Measurements from ENCODE around the gene CCDC34.
A peak's percentile ranks its signal among the peaks of the same experiment; 100 is the strongest.

CCDC34 gene

DNA sequence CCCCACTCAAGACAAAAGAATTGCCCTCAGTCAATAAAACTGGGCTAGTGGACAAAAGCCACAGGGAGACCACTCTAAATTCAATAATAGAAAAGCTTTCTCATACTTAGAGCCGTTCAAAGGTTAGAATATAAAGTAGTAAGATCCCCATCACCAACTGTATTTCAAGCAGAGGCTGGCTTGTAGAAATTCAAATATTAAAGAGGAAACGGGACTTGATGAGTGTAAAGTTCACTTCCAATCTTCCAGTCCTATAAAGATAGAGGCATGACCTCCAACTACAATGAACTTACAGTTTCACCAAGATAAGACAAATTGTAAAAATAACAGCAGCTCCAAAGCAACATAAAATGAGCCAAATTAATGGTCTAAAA is 70.4 kb downstream of the CCDC34 start:
- DNase-seq (no peak), ATAC-seq (ENCODE audit: insufficient read depth, low read depth) (no peak)
- H2AFZ ChIP-seq (ENCODE audit: low read depth, low read length) = no peak overlapping the region
- no peaks in the 10 kb centered on the region for H4K20me1 ChIP-seq (ENCODE audit: insufficient read depth, low read length)
- no peak overlapping the region for H3K4me3 ChIP-seq (ENCODE audit: low read depth in 1 of 2, low read length in 2 of 2)
- no peak overlapping the region for H3K4me2 ChIP-seq (ENCODE audit: insufficient read depth, low read length)
- no peak overlapping the region for H3K27ac ChIP-seq (ENCODE audit: low read length)
- H3K79me2 ChIP-seq (ENCODE audit: insufficient read depth, low read length) = no peaks in the 10 kb centered on the region
- TF ChIP-seq, protein P1, sequence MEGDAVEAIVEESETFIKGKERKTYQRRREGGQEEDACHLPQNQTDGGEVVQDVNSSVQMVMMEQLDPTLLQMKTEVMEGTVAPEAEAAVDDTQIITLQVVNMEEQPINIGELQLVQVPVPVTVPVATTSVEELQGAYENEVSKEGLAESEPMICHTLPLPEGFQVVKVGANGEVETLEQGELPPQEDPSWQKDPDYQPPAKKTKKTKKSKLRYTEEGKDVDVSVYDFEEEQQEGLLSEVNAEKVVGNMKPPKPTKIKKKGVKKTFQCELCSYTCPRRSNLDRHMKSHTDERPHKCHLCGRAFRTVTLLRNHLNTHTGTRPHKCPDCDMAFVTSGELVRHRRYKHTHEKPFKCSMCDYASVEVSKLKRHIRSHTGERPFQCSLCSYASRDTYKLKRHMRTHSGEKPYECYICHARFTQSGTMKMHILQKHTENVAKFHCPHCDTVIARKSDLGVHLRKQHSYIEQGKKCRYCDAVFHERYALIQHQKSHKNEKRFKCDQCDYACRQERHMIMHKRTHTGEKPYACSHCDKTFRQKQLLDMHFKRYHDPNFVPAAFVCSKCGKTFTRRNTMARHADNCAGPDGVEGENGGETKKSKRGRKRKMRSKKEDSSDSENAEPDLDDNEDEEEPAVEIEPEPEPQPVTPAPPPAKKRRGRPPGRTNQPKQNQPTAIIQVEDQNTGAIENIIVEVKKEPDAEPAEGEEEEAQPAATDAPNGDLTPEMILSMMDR (IDR thresholded peaks at IDR 0.05; ENCODE audit: borderline replicate concordance, extremely low read depth, low read length, poor library complexity, severe bottlenecking) = no peak
- H3K4me1 ChIP-seq (ENCODE audit: insufficient read depth, low read length) = no peaks in the 10 kb centered on the region
- peaks cover 13% of the 10 kb centered on the region for H3K9me3 ChIP-seq (ENCODE audit: insufficient read depth, low read length, severe bottlenecking)
- H3K9ac ChIP-seq (ENCODE audit: low read depth, low read length) = no peak overlapping the region
- no peaks in the 10 kb centered on the region for H3K36me3 ChIP-seq (ENCODE audit: insufficient read depth, low read length)
- H3K27me3 ChIP-seq (ENCODE audit: insufficient read depth, low read length, poor library complexity) = no peaks in the 10 kb centered on the region

DNA sequence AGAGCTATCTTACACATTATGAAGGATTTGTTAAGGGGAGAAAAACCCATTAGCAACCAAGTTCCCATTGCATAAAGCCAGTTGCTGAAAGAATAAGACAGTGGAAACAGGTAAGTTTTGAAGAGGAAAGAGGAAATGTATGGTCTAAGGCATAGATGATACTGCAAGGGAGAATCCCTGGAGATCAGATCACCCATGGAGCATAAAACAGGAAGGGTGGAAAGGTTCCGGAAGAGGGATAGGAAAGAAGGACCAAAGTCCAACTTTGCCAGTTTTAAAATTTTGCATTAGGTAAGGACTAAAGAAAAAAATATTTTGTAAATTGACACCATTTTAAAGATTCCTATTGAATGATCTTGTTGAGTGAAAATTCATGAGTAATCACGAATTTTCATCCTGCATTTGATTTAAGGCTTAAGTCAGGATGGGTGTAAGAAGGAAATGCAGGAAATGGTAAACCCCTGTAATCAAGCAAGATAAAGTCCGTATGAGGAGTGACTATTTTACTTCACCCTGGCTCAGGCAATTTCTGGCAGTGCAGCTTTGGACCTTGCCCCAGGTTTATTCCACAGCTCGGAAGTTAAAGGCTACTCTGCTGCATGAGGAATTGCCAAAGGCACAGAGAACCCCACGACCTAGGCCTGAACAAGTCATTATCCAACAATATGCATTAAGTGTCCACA is 70.9 kb downstream of the CCDC34 start:
- Histone ChIP-seq H3K4me1 (ENCODE audit: insufficient read depth, low read length) (no peaks in the 10 kb centered on the region), H3K36me3 (ENCODE audit: insufficient read depth, low read length) (no peaks in the 10 kb centered on the region), H3K27me3 (ENCODE audit: insufficient read depth, low read length, poor library complexity) (no peaks in the 10 kb centered on the region), H2AFZ (ENCODE audit: low read depth, low read length) (no peak overlapping the region), H3K9me3 (ENCODE audit: insufficient read depth, low read length, severe bottlenecking) (peaks cover 13% of the 10 kb centered on the region), H3K9ac (ENCODE audit: low read depth, low read length) (no peak overlapping the region), H4K20me1 (ENCODE audit: insufficient read depth, low read length) (no peaks in the 10 kb centered on the region), H3K27ac (ENCODE audit: low read length) (no peak overlapping the region), H3K4me2 (ENCODE audit: insufficient read depth, low read length) (no peak overlapping the region), H3K4me3 (ENCODE audit: low read depth in 1 of 2, low read length in 2 of 2) (no peak overlapping the region), H3K79me2 (ENCODE audit: insufficient read depth, low read length) (no peaks in the 10 kb centered on the region)
- ATAC-seq (ENCODE audit: insufficient read depth, low read depth) = no peak
- TF ChIP-seq, protein P1 (IDR thresholded peaks at IDR 0.05; ENCODE audit: borderline replicate concordance, extremely low read depth, low read length, poor library complexity, severe bottlenecking) = no peak
- TF ChIP-seq EZH2 (IDR thresholded peaks at IDR 0.05; ENCODE audit: borderline replicate concordance, low read depth, low read length, severe bottlenecking) = no peak
- DNase-seq = no peak

DNA sequence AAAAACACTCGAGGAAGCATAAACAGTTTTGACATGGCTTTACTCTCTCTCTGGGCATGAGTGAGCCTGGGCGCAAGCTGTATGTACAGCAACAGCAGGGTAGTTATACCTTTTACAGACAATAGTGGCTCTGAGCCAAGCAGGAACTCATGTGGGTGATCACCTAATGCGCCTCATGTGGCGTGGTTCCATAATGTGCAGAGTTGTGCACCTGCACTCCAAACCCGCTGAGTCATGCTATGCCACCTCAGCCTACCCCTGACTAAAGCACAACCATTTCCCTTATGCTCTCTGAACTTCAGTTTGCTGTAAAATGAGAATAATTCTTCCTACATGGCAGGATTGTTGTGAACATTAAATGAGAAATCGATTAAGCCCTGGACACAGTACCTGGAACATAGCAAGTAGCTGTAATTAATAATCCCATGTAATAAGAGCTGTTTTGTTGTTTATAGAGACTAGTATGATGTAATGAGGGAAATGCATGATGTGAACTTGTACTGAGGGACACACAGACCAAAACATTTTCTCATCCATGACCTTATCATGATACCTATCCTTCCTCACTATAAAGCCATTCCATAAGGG is 71.6 kb downstream of the CCDC34 start:
- DNase-seq (peak; percentile 48), ATAC-seq (ENCODE audit: insufficient read depth, low read depth) (no peak)
- Histone ChIP-seq H3K4me3 (ENCODE audit: low read depth in 1 of 2, low read length in 2 of 2) (no peak overlapping the region), H3K79me2 (ENCODE audit: insufficient read depth, low read length) (no peaks in the 10 kb centered on the region), H3K4me1 (ENCODE audit: insufficient read depth, low read length) (no peaks in the 10 kb centered on the region), H3K4me2 (ENCODE audit: insufficient read depth, low read length) (no peak overlapping the region), H3K36me3 (ENCODE audit: insufficient read depth, low read length) (no peaks in the 10 kb centered on the region), H3K27me3 (ENCODE audit: insufficient read depth, low read length, poor library complexity) (no peaks in the 10 kb centered on the region), H3K9me3 (ENCODE audit: insufficient read depth, low read length, severe bottlenecking) (peaks cover 13% of the 10 kb centered on the region), H3K9ac (ENCODE audit: low read depth, low read length) (no peak overlapping the region), H2AFZ (ENCODE audit: low read depth, low read length) (no peak overlapping the region), H3K27ac (ENCODE audit: low read length) (no peak overlapping the region), H4K20me1 (ENCODE audit: insufficient read depth, low read length) (no peaks in the 10 kb centered on the region)
- TF ChIP-seq, protein P1 (IDR thresholded peaks at IDR 0.05; ENCODE audit: borderline replicate concordance, extremely low read depth, low read length, poor library complexity, severe bottlenecking) = no peak
- no peak for TF ChIP-seq EZH2 (IDR thresholded peaks at IDR 0.05; ENCODE audit: borderline replicate concordance, low read depth, low read length, severe bottlenecking)

Data from DND-41 (cell line).